GM19025 (cell line): Measurements from ENCODE around the gene HIVEP3.

ENCODE experiments used
- ATAC-seq: cut with Tn5 transposase; IDR thresholded peaks from one replicate; pipeline ENCODE4 v1.9.1; 2021; ENCODE audit warnings: mild to moderate bottlenecking, low read depth, moderate library complexity; ENCODE audit not compliant: unreplicated experiment

HIVEP3 gene

DNA sequence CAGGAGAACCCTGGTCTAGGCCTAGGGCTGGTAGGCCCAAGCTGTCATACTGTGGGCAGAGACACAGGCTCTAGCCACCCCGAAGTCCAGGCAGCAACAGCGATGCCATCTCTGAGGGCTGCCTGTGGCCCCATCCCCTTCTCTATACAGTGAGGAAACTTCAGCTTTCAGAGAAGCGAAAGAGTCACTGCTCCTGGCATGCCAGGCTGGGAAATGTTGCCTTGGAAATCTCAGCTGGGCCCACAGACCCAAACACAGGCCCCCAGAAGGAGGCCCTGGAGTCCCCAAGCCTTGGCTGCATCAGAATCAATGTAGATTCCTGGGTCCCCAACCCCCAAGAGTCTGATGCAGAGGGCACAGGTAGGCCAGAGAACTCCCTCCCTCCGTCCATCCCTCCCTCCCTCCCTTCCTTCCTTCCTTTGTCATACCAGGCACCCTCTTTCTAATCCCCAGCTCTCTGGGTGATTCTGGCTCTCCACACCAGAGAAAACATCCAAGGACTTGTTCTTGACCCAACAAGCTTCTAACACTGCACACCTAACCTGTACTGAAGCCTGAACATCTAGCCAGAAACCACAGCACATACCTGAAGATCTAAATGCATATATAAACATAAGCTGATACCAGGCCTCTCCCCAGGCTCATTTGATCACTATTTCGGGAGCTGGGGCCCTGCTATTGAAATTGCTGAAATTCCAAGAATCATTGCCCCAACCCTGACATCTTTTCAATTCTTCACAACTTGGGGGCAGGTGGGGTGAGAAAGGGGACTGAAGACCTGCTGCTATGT lies 291.0 kb downstream of the HIVEP3 start:
- ATAC-seq, result no peak

DNA sequence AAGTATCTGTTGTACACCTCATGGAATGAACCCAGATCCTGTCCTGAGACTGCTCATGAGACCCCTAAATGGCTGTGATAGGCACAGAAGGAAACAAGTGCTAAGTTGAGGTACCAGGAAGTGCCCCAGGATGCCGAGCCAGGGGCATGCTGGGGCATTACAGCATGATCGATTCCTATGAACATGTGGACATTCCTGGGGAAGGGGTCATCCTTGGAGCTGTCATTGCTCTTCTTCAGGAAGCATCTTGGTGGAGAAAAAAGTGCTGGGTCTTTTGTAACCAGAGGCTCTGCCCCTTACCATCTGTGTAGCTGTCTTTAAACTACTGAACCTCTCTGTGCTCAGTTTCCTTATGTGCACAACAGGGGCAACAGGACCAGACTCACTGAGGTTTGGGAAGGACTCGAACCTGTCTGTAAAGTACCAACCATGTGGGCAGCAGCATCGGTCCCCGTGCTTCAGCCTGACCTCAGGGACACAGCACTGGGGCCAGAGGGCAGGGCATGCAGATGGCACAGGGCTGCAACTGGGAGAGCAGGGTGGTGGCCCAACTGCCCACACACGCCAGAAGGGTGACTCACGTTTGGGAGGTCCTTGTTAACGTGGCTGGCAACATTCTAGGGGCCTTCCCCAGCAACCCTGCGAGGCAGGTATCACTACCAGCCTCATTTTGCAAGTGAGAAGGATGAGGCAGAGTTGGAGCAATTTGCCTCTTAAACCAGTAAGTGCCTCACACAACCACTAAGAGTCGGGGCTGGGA lies 291.9 kb downstream of the HIVEP3 start:
- ATAC-seq, result peak; percentile 35

DNA sequence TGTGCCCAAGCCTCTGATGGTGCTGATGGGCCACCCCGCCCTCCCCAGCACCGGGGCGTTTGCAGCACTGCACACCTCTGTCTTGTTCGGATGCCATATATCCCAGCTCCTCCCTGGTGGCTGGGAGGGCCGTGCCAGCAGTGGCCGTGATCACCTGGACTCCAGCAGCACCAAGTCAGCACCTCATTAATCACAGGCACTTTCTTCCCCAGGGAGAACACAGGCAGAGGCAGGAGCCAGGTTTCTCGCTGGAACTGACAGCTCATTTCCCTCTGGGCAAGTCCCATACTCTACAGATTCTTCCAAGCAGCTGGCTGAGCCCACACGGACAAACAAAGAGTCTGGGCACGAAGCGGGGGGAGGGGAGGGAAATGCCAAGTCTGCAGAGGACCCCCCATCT lies 292.6 kb downstream of the HIVEP3 start:
- no peak for ATAC-seq

DNA sequence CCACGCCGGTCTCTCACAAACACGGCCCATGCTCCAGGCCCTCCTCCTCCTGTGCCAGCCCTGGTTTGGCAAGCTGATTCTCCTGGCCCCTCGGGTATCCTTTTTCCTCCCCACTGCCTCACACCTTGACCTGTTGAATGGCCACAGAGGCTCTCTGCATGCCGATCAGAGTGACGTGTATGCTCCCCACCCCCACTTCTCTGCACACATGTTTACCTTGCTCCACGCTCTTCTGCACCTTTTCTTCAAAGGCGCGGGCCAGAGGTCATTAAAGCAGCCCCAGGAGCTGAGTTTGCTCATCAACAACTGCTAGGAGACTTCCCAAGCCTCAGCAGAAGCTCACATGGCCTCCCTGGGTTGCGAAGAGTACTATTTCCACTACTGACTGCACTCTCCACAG lies 295.0 kb downstream of the HIVEP3 start:
- no peak for ATAC-seq

DNA sequence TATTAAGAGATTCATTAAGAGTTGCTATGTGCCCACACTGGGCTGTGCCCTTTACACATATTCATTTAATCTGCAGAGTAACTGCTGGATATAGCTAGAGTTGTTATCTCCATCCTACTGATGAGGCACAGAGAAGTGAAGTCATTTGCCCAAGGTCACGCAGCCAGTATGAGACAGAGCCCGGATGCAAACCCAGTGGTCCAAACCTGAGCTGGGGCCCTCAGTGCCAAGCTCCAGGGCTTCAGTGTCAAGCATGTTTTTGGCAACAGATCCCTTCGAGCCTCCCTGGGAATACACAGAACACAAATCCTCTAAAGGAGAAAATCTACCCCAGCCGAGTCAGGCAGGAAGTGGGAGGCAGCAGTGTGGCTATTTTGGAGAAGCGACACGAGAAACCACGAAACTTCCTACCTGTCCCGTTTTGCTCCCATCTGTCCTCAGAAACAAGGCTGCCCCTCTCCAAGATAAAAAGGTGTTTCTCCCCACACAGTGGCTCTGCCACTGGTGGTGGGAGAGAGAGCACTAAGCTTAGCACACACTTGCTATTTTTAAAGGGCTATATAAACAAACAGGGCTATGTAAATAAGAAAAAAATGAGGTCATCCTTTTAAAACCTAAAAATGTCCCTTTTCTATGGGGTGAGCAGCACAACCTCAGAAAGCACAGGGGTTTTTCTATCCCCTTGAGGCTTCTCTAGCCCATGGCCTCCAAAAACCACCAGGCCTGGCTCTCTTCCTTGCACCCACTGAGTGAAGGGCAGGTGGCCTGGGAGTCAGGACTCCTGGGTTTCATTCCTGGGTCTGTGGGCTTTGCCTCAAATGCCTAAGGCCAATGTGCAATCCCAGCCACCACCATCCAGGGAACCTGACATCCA lies 295.6 kb downstream of the HIVEP3 start:
- peak; percentile 81 for ATAC-seq

DNA sequence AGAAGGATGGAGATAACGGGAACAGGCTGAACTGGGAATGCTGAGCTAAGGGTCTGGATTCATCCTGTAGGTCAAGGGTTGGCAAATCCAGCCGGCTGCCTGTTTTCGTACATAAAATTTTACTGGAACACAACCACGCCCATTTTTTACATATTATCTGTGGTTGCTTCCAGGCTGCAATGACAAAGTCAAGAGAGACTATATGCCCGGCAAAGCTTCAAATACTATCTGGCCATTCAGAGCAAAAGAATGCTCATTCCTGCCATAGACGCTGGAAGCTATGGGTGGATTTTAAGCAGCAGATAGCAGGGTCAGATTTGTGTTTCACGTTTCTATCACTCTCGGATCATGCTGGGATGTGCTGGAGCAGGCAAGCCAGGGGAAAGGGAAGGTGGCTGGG lies 296.3 kb downstream of the HIVEP3 start:
- ATAC-seq, result no peak

DNA sequence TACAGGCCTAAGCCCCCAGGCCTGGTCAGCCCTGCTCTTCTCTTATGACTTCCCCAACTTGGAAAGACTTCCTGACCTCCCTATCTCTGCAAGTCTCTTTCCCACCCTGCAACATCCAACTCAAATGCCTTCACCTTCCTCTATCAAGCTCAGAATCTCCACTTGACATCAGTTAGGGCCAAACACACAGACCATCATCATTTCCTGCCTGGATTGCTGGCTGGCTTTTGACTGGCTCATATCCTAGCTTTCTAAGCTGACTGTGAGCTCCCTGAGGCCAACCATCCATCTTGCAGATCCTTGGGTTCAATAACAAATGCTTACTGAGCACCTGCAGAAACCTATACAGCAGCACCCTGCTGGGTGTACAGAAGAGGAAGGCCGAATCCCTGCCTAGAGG lies 296.9 kb downstream of the HIVEP3 start:
- no peak for ATAC-seq

DNA sequence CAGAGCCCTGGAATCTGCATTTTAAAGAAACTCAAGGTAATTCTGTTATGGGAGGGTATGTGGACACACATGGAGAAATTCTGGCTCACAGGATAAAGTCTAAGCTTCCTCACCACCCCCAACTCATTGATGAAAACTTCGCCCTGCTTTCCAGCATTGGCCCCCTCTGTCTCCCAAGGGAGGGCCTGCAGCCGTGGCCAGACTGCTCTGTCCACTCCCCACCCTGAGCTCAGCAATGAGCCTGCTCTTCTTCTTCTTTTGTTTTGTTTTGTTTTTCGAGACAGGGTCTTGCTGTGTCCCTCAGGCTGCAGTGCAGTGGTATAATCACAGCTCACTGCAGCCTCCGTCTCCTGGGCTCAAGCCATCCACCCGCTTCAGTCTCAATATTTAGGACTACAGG lies 297.5 kb downstream of the HIVEP3 start:
- no peak for ATAC-seq

DNA sequence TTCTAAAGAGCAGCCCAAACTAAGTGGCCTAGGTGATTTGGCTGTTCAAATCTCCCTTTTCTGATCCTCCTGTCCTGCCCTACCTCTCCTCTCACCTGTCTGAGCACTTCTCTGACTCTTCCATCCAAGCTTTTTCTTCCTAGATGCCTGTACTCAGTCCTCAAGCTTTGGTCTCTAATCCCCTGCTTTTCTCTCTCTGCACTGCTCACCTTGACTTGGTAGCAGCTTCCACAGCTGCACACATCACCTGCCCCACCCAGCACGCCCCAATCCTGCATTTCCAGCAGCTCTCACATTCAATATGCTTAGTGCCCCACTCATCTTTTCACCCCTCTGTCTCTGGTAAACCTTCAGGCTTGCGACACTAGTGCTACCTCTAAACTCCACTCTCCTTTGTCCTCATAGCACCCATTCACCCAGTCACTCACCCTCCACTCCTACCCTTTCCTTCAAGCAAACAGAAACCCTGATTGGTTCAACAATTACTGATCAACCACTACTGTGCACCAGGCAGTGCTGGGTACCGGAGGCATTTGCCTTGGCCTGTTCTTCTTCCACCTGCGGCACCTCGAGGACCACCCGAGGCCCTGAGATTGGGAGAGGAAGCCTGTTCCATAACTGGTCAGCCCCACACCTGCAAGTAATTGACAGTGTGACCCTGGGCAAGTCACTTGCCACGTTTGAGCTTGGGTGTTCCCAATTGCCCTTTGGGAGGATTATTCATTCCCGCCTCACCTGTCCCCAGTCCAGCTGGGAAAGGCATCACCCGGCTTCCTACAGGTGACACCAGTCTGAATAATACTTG lies 298.2 kb downstream of the HIVEP3 start:
- ATAC-seq, result no peak

DNA sequence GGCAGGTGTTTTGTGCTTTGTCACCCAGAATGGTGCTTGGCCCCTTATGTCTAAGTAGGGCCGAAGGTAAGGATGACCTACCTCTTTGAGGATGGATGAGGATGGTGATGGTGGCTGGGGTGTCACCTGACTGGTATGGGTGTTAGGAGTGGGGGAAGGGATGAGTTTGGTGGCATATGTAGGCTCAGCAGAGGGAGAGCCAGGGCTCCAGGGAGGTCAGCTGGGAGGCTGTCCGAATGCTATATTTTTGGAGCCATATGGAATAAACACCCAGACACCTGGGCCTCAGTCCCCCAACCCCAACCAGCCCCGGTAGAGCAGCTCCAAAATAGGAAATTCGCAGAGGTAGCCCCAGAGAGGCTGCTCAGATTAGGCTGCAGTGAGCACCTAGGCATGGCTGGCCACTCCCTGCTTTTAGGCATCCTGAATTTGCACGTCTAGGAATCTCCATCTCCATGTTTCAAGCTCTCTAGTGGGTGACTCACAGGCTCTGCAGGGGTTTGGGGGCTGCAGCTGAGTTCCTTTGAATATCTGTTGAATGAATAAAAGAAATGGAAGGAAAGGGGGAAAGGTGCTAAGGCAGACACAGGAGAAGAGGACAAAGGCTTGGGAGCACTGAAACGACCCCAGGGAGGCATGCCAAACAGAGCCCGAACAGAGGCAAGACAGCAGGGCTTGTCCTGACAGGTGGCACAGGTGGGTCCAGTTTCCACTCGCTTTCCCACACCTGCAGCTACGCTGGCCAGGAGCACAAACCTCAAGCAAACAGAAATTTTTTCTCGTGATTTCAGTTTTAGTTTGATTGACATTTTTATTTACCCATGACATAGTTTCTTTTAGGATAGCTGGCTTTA lies 299.0 kb downstream of the HIVEP3 start:
- ATAC-seq, result no peak

DNA sequence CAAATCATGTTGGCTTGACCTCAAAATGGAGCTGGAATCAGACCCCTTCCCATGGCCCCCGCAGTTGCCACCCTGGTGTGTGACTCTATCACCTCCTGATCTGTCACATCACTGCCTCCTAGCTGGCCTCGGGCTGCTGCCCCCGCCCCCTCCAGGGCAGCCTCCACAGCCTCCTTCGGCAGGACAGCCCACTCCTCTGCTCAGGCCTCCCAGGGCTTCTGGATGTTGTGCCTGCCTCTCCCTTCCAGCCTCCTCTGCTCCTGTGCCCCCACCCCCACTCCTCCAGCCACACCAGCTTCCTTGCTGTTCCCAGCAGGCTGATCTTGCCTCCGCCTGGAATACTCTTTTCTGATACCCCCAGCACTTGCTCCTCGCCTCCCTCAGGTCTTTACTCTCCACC lies 299.9 kb downstream of the HIVEP3 start:
- no peak for ATAC-seq

DNA sequence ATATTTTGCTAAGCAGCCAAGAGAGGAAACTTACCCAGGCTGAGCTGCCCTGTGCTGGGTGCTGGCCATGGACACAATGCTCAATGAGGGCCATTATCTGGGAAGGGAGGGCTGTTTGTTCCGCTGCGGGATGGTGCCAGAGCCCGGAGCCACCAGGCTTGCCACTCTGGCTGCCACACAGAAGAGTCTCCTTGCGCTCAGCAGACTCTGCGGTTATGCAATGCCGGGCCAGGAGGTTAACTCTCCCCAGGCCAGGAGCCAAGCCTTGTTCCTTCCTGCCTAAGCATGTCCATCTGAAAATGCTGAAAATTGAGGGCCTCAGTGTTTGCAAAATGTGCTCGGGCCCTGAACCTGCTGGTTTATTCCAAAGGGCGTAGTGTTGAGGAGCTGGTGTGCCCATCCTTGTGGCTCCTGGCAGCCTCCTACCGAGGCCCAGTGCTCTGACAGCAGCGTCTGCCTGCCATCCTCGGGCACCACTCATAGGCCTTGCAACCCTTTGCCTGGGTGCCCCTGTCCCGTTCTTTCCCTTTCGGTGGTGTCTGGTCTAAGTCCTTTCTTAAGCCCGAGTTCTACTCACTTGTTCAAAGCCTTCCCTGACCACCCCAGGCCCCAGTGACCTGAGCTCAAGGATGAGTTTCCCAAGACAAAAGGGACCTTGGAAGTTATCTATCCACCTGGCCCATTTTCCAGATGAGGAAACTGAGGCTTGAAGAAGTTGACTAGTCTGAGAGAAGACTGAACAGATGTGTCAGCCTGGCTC lies 300.5 kb downstream of the HIVEP3 start:
- no peak for ATAC-seq

DNA sequence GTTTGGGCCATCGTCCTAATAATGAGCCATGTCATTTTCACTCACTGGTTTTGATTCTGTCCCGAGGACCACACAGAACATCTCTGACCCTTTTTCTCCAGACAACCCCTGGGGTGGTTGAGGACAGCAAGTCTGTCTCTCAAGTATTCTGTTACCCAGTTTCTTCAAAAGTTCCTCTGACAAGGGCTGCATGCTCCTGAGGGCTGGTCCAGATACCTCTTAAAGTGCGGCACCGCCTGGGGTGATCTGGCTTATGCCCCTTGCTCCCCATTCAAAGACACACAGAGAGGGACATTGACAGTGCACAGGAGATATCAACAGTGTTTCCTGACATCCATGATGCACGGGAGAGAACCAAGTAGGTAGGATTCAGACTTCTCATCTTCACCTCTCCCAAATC lies 301.4 kb downstream of the HIVEP3 start:
- ATAC-seq, result no peak

DNA sequence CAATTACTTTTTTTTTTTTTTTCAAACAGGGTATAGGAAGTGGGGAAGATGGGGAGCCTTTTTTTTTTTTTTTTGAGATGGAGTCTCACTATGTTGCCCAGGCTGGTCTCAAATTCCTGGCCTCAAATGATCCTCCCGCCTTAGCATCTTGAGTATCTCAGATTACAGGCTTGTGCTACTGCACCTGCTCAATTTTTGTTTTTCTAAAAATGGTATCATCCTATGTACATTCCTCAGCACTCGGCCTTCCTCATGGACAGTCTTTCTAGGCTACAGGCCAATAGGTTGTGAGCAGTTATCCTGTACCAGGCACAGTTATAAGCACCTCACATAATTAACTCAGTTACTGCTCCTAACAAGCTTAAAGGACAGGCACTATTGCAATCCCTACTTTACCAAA lies 302.2 kb downstream of the HIVEP3 start:
- no peak for ATAC-seq

DNA sequence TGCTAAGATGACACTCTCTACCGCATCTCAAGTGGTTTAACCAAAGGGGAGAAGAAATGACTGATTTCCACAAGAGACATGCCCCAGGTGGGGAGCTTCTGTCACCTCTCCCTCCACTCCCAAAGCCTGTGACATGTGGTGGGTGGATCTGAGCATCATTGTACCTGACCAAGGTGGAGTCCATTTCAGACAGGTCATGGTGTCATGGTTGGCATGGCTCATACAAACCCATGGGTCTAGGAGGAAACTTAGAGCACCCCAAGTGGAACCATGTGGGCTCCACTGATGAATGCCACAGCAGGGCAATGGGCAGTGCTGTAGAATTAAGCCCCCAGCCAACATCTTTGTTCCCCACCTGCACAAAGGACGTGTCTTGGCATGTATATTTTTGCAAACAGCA lies 302.7 kb downstream of the HIVEP3 start:
- ATAC-seq, result no peak

DNA sequence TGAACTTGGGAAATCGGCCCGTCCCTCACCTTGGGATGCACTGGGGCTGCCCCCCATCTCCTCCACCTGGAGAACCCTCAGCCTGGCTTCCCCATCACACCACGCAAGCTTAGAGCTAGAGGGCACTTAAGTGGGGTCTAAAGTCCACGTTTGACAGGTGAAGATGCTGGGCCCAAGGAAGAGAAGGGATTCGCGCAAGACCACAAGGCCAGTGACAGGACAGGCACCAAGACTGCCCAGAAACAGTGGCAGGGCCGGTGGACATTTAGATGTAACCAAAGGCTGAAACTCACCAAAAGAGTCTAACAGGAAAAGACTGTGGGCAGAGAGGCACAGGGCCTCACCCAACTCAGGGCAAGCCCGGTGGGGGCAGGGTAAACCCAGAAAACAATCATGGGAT lies 303.4 kb downstream of the HIVEP3 start:
- no peak for ATAC-seq

DNA sequence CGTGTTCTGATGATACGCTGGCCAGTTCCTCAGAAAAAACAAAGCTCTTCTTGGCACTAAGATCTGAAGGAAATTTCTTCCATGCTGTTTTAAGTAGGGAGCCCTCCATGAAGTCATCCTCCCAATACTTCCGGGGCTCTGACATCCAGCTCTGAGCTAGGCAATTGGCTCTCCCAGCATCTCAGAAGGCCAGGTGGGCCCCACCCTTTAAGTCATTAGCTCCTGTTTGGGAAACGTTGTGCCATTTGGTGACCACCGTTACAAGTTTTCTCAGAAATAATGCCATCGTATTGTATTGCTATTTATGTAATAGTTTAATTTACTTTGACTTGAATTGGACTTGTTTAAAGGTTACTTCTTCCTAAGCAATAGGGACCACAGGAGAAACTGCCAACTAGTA lies 303.9 kb downstream of the HIVEP3 start:
- no peak for ATAC-seq

DNA sequence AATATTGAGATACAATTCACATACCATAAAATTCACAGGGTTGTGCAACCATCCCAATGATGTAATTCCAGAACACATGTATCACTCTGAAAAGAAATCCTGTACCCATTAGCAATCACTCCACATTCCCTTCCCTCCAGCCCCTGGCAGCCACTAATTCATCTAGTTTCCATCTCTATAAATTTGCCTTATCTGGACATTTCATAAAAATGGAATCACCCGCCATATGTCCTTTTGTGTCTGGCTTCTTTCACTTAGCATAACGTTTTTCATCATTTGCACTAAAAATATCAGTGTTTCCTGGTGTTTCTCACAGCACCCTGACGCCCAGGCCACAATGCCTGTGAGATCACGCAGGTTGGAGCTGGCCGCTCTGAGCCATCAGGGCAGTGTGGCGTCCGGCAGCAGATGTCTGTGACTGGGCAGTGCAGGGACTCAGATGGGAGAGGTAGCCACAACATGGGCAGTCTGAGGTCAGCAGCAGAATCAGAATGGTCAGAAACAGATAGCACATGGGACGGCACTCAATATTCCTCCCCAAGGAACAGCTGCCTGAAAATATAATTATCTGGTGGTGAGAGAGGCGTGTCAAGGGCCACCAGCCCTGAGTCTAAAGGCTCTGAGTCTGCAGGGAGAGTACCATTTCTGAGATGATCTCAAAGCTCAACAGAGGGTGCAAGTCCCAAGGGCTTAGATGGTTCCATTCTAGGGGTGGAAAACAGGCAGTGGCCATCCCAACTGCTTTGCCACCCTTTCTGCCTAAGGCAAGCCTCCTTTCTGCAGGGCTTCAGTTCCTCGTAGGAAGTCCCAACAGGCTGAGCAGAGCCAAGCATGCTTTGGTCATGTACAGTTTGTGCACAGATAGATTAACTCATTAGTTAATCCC lies 304.8 kb downstream of the HIVEP3 start:
- ATAC-seq, result no peak
